ENCODE results near the gene KIF24.
"Not testable (repeated sequence)": the region's sequence is repeated elsewhere in the genome, so short reads cannot be mapped to it uniquely, and the experiment has no call there.

GRCh38 chr9:34338079-34338478 is 9.0 kb upstream of the KIF24 start:
- not testable (repeated sequence) for TF ChIP-seq CTCF (conservative IDR thresholded peaks at IDR 0.05); ZFX (IDR thresholded peaks at IDR 0.05)

Data from C4-2B (cell line).